IPS-20b (cell line): ENCODE results near the gene SRMS.

Experiments used
- H3K27ac ChIP-seq: one replicate; pipeline ENCODE4 v1.5.1; 2013; ENCODE audit warnings: low read length
- H3K27me3 ChIP-seq: 2 replicates; pipeline ENCODE4 v1.6.1; 2013; ENCODE audit warnings: mild to moderate bottlenecking, low read length, inconsistent platforms; ENCODE audit not compliant: insufficient read depth
- H3K36me3 ChIP-seq: 2 replicates; pipeline ENCODE4 v1.6.1; 2013; ENCODE audit warnings: low read depth, mild to moderate bottlenecking, inconsistent platforms, low read length, moderate library complexity; ENCODE audit not compliant: insufficient read depth
- H3K4me1 ChIP-seq: 2 replicates; pipeline ENCODE4 v1.6.1; 2013; ENCODE audit warnings: mild to moderate bottlenecking, control low read depth, inconsistent platforms, low read length, moderate library complexity; ENCODE audit not compliant: insufficient read depth
- H3K4me3 ChIP-seq: 2 replicates; pipeline ENCODE4 v1.5.1; 2013; ENCODE audit warnings: mild to moderate bottlenecking, low read length, inconsistent platforms
- H3K9ac ChIP-seq: 2 replicates; pipeline ENCODE4 v1.6.1; 2013; ENCODE audit warnings: low read depth, mild to moderate bottlenecking, inconsistent platforms, low read length, moderate library complexity
- H3K9me3 ChIP-seq: 2 replicates; pipeline ENCODE4 v1.6.1; 2013; ENCODE audit warnings: mild to moderate bottlenecking, low read depth, low read length, inconsistent platforms; ENCODE audit not compliant: insufficient read depth

SRMS gene

GRCh38 chr20:63536241-63536977, 11.1 kb downstream of the SRMS start:
- H3K4me3 ChIP-seq, result no peak overlapping the region
- H3K9ac ChIP-seq, result no peak overlapping the region
- no peak overlapping the region for H3K27ac ChIP-seq
- H3K9me3 ChIP-seq, result no peaks in the 10 kb centered on the region
- no peaks in the 10 kb centered on the region for H3K36me3 ChIP-seq
- H3K4me1 ChIP-seq, result no peaks in the 10 kb centered on the region
- no peaks in the 10 kb centered on the region for H3K27me3 ChIP-seq

GRCh38 chr20:63534831-63535651, 12.5 kb downstream of the SRMS start:
- Histone ChIP-seq H3K27me3 (no peaks in the 10 kb centered on the region), H3K9me3 (no peaks in the 10 kb centered on the region), H3K36me3 (no peaks in the 10 kb centered on the region), H3K27ac (no peak overlapping the region), H3K4me1 (no peaks in the 10 kb centered on the region), H3K9ac (no peak overlapping the region), H3K4me3 (no peak overlapping the region)

GRCh38 chr20:63534427-63534830, 13.1 kb downstream of the SRMS start:
- Histone ChIP-seq H3K4me1 (no peaks in the 10 kb centered on the region), H3K36me3 (no peaks in the 10 kb centered on the region), H3K9ac (no peak overlapping the region), H3K27me3 (no peaks in the 10 kb centered on the region), H3K27ac (no peak overlapping the region), H3K9me3 (no peaks in the 10 kb centered on the region), H3K4me3 (no peak overlapping the region)

GRCh38 chr20:63533871-63534393, 13.6 kb downstream of the SRMS start:
- H3K9me3 ChIP-seq, result no peaks in the 10 kb centered on the region

GRCh38 chr20:63533388-63533787, 14.2 kb downstream of the SRMS start:
- Histone ChIP-seq H3K9ac (no peak overlapping the region), H3K4me1 (no peaks in the 10 kb centered on the region), H3K27ac (no peak overlapping the region), H3K27me3 (no peaks in the 10 kb centered on the region), H3K36me3 (no peaks in the 10 kb centered on the region), H3K9me3 (no peaks in the 10 kb centered on the region), H3K4me3 (no peak overlapping the region)

More at GRCh38 chr20:63533871-63534393, 13.6 kb downstream of the SRMS start:
- Histone ChIP-seq H3K27me3 (no peaks in the 10 kb centered on the region), H3K4me1 (no peaks in the 10 kb centered on the region), H3K27ac (no peak overlapping the region), H3K36me3 (no peaks in the 10 kb centered on the region), H3K9ac (no peak overlapping the region), H3K4me3 (no peak overlapping the region)

- Histone ChIP-seq H3K36me3 (no peaks in the 10 kb centered on the region), H3K9ac (no peak overlapping the region), H3K27ac (no peak overlapping the region), H3K9me3 (no peaks in the 10 kb centered on the region), H3K4me1 (no peaks in the 10 kb centered on the region), H3K27me3 (no peaks in the 10 kb centered on the region), H3K4me3 (no peak overlapping the region)
Observed at GRCh38 chr20:63532449-63532971, 15.0 kb downstream of the SRMS start.

GRCh38 chr20:63531686-63532448, 15.7 kb downstream of the SRMS start:
- no peaks in the 10 kb centered on the region for H3K4me1 ChIP-seq
- no peak overlapping the region for H3K4me3 ChIP-seq
- no peak overlapping the region for H3K27ac ChIP-seq
- H3K9ac ChIP-seq, result no peak overlapping the region
- no peaks in the 10 kb centered on the region for H3K27me3 ChIP-seq
- no peaks in the 10 kb centered on the region for H3K9me3 ChIP-seq
- no peaks in the 10 kb centered on the region for H3K36me3 ChIP-seq

GRCh38 chr20:63530788-63531160, 16.8 kb downstream of the SRMS start:
- Histone ChIP-seq H3K9me3 (no peaks in the 10 kb centered on the region), H3K36me3 (no peaks in the 10 kb centered on the region), H3K27ac (no peak overlapping the region), H3K4me1 (no peaks in the 10 kb centered on the region), H3K27me3 (no peaks in the 10 kb centered on the region), H3K9ac (no peak overlapping the region), H3K4me3 (no peak overlapping the region)

GRCh38 chr20:63529861-63530787, 17.4 kb downstream of the SRMS start:
- Histone ChIP-seq H3K9me3 (no peaks in the 10 kb centered on the region), H3K4me3 (no peak overlapping the region), H3K4me1 (no peaks in the 10 kb centered on the region), H3K9ac (no peak overlapping the region), H3K36me3 (no peaks in the 10 kb centered on the region), H3K27ac (no peak overlapping the region), H3K27me3 (no peaks in the 10 kb centered on the region)

GRCh38 chr20:63529180-63529860, 18.2 kb downstream of the SRMS start:
- H3K9ac ChIP-seq, result no peak overlapping the region
- no peaks in the 10 kb centered on the region for H3K4me1 ChIP-seq
- no peaks in the 10 kb centered on the region for H3K36me3 ChIP-seq
- H3K4me3 ChIP-seq, result no peak overlapping the region
- no peak overlapping the region for H3K27ac ChIP-seq
- H3K9me3 ChIP-seq, result no peaks in the 10 kb centered on the region
- H3K27me3 ChIP-seq, result no peaks in the 10 kb centered on the region
